ENCODE results near the gene MYH14.
A peak's percentile ranks its signal among the peaks of the same experiment; 100 is the strongest.

DNA sequence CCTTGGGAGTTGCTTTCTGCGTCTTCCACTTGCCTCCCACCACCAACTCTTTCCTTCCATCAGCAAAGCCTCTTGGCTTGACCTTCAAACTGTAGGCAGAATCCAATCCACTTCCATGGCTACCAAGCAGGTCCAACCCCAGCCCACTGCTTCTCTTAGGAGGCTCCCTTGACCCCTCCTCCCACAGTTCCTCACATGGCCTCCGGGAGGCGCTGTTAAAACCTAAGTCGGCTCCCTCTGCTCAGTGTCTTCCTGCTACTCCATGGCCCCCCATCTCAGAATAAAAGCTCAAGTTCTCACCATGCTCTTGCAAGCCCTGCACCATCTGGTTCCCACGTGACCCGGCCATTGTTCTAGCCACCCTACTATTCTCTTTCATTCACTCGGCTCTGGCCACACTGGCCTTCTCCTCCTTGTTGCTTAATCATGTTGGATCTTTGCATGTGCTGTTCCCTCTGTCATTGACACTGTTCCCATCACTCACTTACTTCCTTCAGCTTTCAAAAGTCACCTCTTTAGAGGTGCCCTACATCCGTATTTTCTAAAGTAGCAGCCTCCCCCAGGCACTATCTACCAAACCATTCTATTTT is 47.8 kb upstream of the MYH14 start:
- TF ChIP-seq, protein P1, sequence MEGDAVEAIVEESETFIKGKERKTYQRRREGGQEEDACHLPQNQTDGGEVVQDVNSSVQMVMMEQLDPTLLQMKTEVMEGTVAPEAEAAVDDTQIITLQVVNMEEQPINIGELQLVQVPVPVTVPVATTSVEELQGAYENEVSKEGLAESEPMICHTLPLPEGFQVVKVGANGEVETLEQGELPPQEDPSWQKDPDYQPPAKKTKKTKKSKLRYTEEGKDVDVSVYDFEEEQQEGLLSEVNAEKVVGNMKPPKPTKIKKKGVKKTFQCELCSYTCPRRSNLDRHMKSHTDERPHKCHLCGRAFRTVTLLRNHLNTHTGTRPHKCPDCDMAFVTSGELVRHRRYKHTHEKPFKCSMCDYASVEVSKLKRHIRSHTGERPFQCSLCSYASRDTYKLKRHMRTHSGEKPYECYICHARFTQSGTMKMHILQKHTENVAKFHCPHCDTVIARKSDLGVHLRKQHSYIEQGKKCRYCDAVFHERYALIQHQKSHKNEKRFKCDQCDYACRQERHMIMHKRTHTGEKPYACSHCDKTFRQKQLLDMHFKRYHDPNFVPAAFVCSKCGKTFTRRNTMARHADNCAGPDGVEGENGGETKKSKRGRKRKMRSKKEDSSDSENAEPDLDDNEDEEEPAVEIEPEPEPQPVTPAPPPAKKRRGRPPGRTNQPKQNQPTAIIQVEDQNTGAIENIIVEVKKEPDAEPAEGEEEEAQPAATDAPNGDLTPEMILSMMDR (IDR thresholded peaks at IDR 0.05; ENCODE audit: control extremely low read depth in 1 of 3, insufficient read depth in 1 of 3, low read depth in 1 of 3, low read length in 3 of 3), result peak; percentile 52 to 73 (median 64)
- TF ChIP-seq KDM1A (IDR thresholded peaks at IDR 0.05; ENCODE audit: borderline replicate concordance, low read length), result peak; percentile 65; the same call in 1 of the 2 replicates
- no peak for TF ChIP-seq POLR2AphosphoS5 (IDR thresholded peaks at IDR 0.05; ENCODE audit: low read depth, low read length)
- TF ChIP-seq TAF1 (IDR thresholded peaks at IDR 0.05; ENCODE audit: low read depth, low read length), result no peak
- no peak for TF ChIP-seq EP300 (IDR thresholded peaks at IDR 0.05; ENCODE audit: borderline replicate concordance in 1 of 2, low read depth in 2 of 2, low read length in 2 of 2)
- no peak for TF ChIP-seq MAFK (IDR thresholded peaks at IDR 0.05; ENCODE audit: low read depth, low read length)
- no peak for TF ChIP-seq JUND (IDR thresholded peaks at IDR 0.05; ENCODE audit: low read length)
- no peak for TF ChIP-seq RFX5 (IDR thresholded peaks at IDR 0.05; ENCODE audit: borderline replicate concordance, low read depth, low read length)
- TF ChIP-seq POLR2A (IDR thresholded peaks at IDR 0.05; ENCODE audit: control extremely low read depth in 1 of 2, low read depth in 2 of 2, low read length in 2 of 2), result no peak
- TF ChIP-seq SUZ12 (IDR thresholded peaks at IDR 0.05; ENCODE audit: low read length), result no peak
- TF ChIP-seq GABPA (IDR thresholded peaks at IDR 0.05; ENCODE audit: borderline replicate concordance, insufficient read depth, low read length), result no peak
- no peak for TF ChIP-seq TCF12 (IDR thresholded peaks at IDR 0.05; ENCODE audit: low read depth, low read length)
- TF ChIP-seq JUN (IDR thresholded peaks at IDR 0.05; ENCODE audit: low read depth, low read length), result no peak
- TF ChIP-seq RBBP5 (IDR thresholded peaks at IDR 0.05; ENCODE audit: borderline replicate concordance, low read depth, low read length), result no peak
